GM18505 (cell line): ENCODE results near the gene RAB6D.
"Not testable (repeated sequence)": the region's sequence is repeated elsewhere in the genome, so short reads cannot be mapped to it uniquely, and the experiment has no call there.

Experiments
- ATAC-seq: cut with Tn5 transposase; IDR thresholded peaks from one replicate; pipeline ENCODE4 v1.9.1; 2021; ENCODE audit not compliant: unreplicated experiment
- POLR2A ChIP-seq: IDR thresholded peaks from 4 replicates; pipeline ENCODE4 v1.6.1; 2011; ENCODE audit warnings: borderline replicate concordance; ENCODE audit not compliant: insufficient read depth, insufficient read length; ENCODE audit errors: extremely low read depth

RAB6D gene

GRCh38 chr2:131363703-131364186 lies at the start of gene RAB6D:
TSS of gene RAB6D (minus strand) at chr2:131364168. CDS start at chr2:131363720, 448 bp downstream.
- ATAC-seq, result not testable (repeated sequence)

- ATAC-seq, result peak; percentile 71
- no peak for TF ChIP-seq POLR2A
These were observed 49.3 kb upstream of the RAB6D start for GRCh38 chr2:131413148-131413747.

DNA sequence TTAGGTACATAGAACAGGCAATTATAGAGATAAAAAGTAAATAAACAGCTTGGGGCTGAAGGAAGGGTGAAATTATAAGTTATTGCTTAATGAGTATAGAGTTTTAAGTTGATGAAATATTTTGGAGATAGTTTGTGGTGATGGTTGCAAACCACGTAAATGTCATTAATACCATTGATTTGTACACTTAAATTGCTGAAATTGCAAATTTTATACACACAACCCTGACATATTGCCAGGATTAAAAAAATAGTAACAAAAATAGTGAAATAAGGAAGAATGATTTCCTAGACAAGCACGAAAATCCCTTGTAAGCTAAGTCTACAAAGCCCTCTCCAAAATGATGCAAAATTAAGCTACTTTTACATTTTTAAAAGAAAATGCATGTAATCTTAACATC lies 46.2 kb upstream of the RAB6D start:
- no peak for ATAC-seq

GRCh38 chr2:131408778-131409177 lies 44.8 kb upstream of the RAB6D start:
- ATAC-seq, result no peak
- no peak for TF ChIP-seq POLR2A

More for the DNA sequence above, 46.2 kb upstream of the RAB6D start:
- no peak for TF ChIP-seq POLR2A

- TF ChIP-seq POLR2A, result no peak
- ATAC-seq, result no peak
These were observed 44.2 kb upstream of the RAB6D start for GRCh38 chr2:131408207-131408606.

GRCh38 chr2:131404753-131405152 lies 40.8 kb upstream of the RAB6D start:
- no peak for ATAC-seq
- TF ChIP-seq POLR2A, result no peak

- no peak for TF ChIP-seq POLR2A
These were observed 38.5 kb upstream of the RAB6D start for GRCh38 chr2:131402320-131403039.

GRCh38 chr2:131400849-131401248 lies 36.9 kb upstream of the RAB6D start:
- no peak for ATAC-seq
- TF ChIP-seq POLR2A, result no peak

More at GRCh38 chr2:131402320-131403039, 38.5 kb upstream of the RAB6D start:
- ATAC-seq, result no peak

GRCh38 chr2:131400441-131400840 lies 36.5 kb upstream of the RAB6D start:
- not testable (repeated sequence) for ATAC-seq

GRCh38 chr2:131396209-131396608 lies 32.2 kb upstream of the RAB6D start:
- ATAC-seq, result not testable (repeated sequence)

DNA sequence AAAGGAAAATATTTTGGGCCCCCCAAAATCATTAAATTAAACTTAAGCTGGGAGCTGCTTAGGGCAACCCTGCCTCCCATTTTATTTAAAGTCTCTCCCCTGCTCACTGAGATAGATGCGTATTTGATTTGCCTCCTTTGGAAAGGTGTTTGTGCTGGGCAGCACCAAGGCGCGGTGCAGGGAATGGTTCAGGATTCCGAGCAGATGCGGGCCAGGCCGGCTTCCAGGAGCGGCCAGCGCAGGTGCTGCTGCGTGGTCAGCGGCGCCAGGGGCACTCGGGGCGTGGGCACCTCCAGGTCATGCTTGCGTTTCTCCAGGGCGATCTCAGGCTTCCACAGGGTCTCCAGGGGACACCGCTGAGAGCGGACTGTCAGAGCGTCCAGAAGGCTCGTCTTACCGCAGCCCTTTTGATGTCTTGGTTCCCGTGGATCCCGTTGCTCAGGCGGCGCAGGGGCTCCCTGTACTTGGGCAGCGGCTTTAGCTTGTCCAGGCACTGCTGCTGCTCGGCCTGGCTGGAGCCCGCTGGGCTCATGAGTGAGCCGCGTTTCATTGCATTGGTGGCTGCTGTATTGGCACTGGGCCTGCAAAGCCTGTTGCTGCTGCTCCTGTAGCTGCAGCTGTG lies 31.2 kb upstream of the RAB6D start:
- not testable (repeated sequence) for ATAC-seq

DNA sequence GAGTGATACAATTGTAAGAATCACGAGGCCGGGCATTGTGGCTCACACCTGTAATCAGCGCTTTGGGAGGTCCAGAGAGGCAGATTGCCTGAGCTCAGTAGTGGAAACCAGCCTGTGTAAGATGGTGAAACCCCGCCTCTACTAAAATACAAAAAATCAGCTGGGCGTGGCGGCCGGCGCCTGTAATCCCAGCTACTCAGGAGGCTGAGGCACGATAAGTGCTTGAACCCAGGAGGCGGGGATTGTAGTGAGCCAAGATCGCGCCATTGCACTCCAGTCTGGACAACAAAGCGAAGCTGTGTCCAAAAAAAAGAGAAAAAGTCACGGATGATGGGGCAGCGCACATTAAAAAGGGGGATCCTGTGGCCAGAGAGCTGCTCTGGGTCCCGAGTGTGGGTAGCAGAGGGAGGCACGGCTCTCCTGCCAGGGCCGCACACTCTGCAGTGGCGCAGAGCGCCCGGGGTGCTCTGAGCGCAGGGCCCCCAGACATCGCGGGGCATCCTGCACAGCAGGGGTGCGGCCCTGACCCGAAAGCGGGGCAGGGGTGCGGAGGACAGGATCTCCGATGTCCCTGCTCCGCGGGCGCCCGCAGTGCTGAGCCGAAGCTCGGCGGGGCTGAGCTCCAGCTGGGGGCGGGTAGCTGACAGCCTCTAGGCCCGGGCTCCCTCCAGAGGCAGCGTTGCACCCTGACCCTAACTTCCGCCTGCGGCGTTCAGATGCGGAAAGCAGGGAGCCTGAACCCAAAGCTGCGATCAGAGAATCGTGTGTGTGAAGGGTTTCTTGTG lies 30.4 kb upstream of the RAB6D start:
- no peak for TF ChIP-seq POLR2A
- ATAC-seq, result no peak

DNA sequence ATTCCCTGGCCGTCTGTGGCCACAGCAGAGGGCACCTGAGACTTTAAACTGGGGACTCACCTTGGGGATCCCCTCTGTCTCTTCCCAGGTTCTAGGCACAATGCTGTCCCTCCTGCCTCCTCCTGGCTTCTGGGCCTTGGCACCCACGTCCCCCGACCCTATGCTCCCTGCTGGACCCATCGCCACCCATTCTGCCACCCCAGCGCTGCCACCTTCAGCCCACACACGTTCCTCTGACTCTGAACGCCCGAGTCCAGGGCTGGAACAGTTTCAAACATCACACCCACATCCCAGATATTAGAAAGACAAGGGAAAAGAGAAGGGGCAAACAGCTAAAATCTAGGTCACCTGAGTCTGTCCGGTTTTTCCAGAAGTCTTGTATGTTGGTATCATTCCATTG lies 28.0 kb upstream of the RAB6D start:
- not testable (repeated sequence) for ATAC-seq

- ATAC-seq, result not testable (repeated sequence)
These were observed 27.5 kb upstream of the RAB6D start for GRCh38 chr2:131391471-131391870.

DNA sequence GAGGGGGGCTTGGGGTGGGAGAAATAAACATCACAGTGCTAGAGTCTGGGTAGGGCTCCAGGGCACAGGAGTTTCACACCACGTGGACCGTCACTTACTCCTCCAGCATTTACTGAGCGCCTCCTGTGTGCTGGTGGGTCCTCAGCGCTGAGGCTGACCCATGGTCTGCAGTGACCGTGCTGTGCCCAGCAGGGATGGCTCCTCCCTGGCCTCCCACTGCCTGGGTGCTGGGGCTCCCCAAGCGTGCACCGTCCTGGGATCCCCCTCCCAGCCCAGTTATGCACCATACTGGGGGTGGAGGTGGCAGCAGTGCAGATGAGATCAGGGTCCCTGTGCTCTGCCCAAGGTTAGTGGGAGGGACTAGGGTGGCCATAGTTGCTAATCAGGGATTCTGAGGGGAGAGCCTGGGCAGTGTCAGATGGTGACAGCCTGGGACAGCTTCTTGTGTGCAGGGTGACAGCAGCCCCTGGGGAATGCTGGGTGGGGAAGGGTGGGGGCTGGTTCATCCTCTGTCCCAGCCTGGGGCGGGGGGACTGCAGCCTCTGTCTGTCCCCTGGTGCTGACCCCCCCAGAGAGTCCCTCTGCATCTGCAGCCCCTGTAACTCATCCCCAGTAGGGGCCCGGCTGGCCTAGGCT lies 26.6 kb upstream of the RAB6D start:
- not testable (repeated sequence) for ATAC-seq
